ENCODE measurements around the gene BNIPL. TPM values are rescaled to one million over a fixed set of nuclear protein-coding genes. Genes with fewer than 3 reads are reported as not detected.

Gene BNIPL
- total and polyA plus RNA-seq, 2 of the 8 experiments (the other 6 are each of a cell fraction or from before 2014, with no cell fraction given) = 2.4 to 3.3 TPM

GRCh38 chr1:151054971-151055547 is 18.7 kb downstream of the BNIPL start:
- Histone ChIP-seq H3K27ac (ENCODE audit: low read depth, low read length) (no peak overlapping the region), H4K20me1 (replicated peaks in 1 of 2; ENCODE audit: control insufficient read depth in 1 of 2, insufficient read depth in 2 of 2, low read length in 2 of 2) (peaks cover 0 to 10% of the 10 kb centered on the region in 2 experiments), H3K4me2 (ENCODE audit: insufficient read depth in 1 of 2, low read depth in 2 of 2, low read length in 2 of 2) (no peak overlapping the region), H3K14ac (ENCODE audit: insufficient read length) (no peak overlapping the region), H3K23me2 (ENCODE audit: low read depth, low read length) (peaks cover 9% of the 10 kb centered on the region; the same call in 1 of the 2 replicates), H3K4me1 (replicated peaks in 1 of 4; ENCODE audit: control insufficient read depth in 3 of 4, insufficient read depth in 4 of 4, low read length in 3 of 4) (peaks cover 4 to 9% (median 6%) of the 10 kb centered on the region in 4 experiments; a peak in 6 of 7 replicates), H3K23ac (ENCODE audit: insufficient read length) (no peak overlapping the region), H3K56ac (replicated peaks; ENCODE audit: insufficient read length, low read depth, low read length) (no peak overlapping the region), H3K79me1 (ENCODE audit: low read depth, low read length) (peaks cover 12% of the 10 kb centered on the region), H3K4me3 (ENCODE audit: extremely low read depth in 1 of 4, insufficient read depth in 2 of 4, low read depth in 3 of 4, low read length in 4 of 4) (no peak overlapping the region), H3K9me3 (ENCODE audit: insufficient read depth in 2 of 2, low read depth in 1 of 2, low read length in 1 of 2) (no peaks in the 10 kb centered on the region), H4K5ac (ENCODE audit: insufficient read length, low read depth, low read length) (no peak overlapping the region), H2BK20ac (ENCODE audit: low read length) (no peak overlapping the region), H2BK12ac (ENCODE audit: low read depth, low read length) (no peak overlapping the region), H2BK5ac (ENCODE audit: low read depth, low read length) (no peak overlapping the region), H3K27me3 (replicated peaks in 1 of 4; ENCODE audit: control insufficient read depth in 3 of 4, extremely low read depth in 1 of 4, insufficient read depth in 3 of 4, low read length in 3 of 4) (no peaks in the 10 kb centered on the region), H2AK5ac (ENCODE audit: low read depth, low read length) (no peak overlapping the region), H4K8ac (ENCODE audit: extremely low read depth, insufficient read depth, low read length) (no peak overlapping the region), H2BK15ac (ENCODE audit: low read length) (no peak overlapping the region), H3K4ac (replicated peaks; ENCODE audit: insufficient read length, low read depth, low read length) (no peak overlapping the region), H3K79me2 (ENCODE audit: control insufficient read depth in 1 of 2, insufficient read depth in 2 of 2, low read length in 2 of 2) (peaks cover 7 to 35% of the 10 kb centered on the region in 2 experiments), H4K91ac (replicated peaks; ENCODE audit: insufficient read length, low read length) (no peak overlapping the region), H2AFZ (ENCODE audit: low read length) (no peak overlapping the region), H3K18ac (ENCODE audit: extremely low read depth, low read length) (no peak overlapping the region), H3K36me3 (ENCODE audit: control insufficient read depth in 2 of 4, insufficient read depth in 4 of 4, low read length in 3 of 4) (peaks cover 18 to 61% (median 41%) of the 10 kb centered on the region in 4 experiments), H2BK120ac (replicated peaks; ENCODE audit: low read depth, low read length) (no peak overlapping the region), H3K9ac (replicated peaks in 1 of 4; ENCODE audit: extremely low read depth in 1 of 4, low read depth in 3 of 4, low read length in 3 of 4) (no peak overlapping the region)
- TF ChIP-seq KDM4A (IDR thresholded peaks at IDR 0.05; ENCODE audit: low read depth, low read length, severe bottlenecking) (no peak), CHD1 (IDR thresholded peaks at IDR 0.05; ENCODE audit: low read depth, low read length) (no peak), HDAC6 (IDR thresholded peaks at IDR 0.05; ENCODE audit: low read depth, low read length) (no peak), POLR2A (IDR thresholded peaks at IDR 0.05; ENCODE audit: control extremely low read depth in 1 of 2, low read depth in 2 of 2, low read length in 2 of 2) (no peak), YY1 (IDR thresholded peaks at IDR 0.05; ENCODE audit: low read depth, low read length) (no peak), TCF12 (IDR thresholded peaks at IDR 0.05; ENCODE audit: low read depth, low read length) (no peak), TEAD4 (IDR thresholded peaks at IDR 0.05; ENCODE audit: low read depth, low read length) (no peak), PHF8 (conservative IDR thresholded peaks at IDR 0.05; ENCODE audit: low read depth, low read length) (no peak)
- WGBS, 2 experiments (ENCODE audit: extremely low coverage in 1 of 2, insufficient coverage in 1 of 2, insufficient read length in 1 of 2, insufficient replicate concordance in 2 of 2, low coverage in 1 of 2, low lambda C conversion rate in 2 of 2, missing lambda C conversion rate in 1 of 2) = 83% methylated on average over 4 of the region's 4 CpGs; no CpG with 5 or more reads in 1 of the 2 experiments
- no peak for DNase-seq (ENCODE audit: low read depth in 1 of 2, low spot score in 2 of 2)
- FAIRE-seq = no peak
- CTCF ChIA-PET (ENCODE audit: partially characterized antibody) = interaction anchor here (0.5 to 1.7 kb wide), 8 partner anchors 12 to 561 kb away, joined by 3 to 5 read pairs (median 4); partner anchors contain the start of gene MINDY1
- POLR2A ChIA-PET (ENCODE audit: partially characterized antibody) = interaction anchor here (0.7 to 9.1 kb wide), 4 partner anchors 7 to 27 kb away, joined by 3 to 107 read pairs (median 3); partner anchors contain the start of gene C1orf56

Measured in H1 (cell line).